HUES64 (cell line): ENCODE measurements around the gene UPK3B. TPM values are rescaled to one million over a fixed set of nuclear protein-coding genes. Genes with fewer than 3 reads are reported as not detected.
A peak's percentile ranks its signal among the peaks of the same experiment; 100 is the strongest.
"Not testable (repeated sequence)": the region's sequence is repeated elsewhere in the genome, so short reads cannot be mapped to it uniquely, and the experiment has no call there.

ENCODE experiments used
- H3K27ac ChIP-seq: 2 replicates; pipeline ENCODE4 v1.7.0; 2013; ENCODE audit warnings: low read depth, low read length, inconsistent platforms
- H3K27me3 ChIP-seq: 2 replicates; pipeline ENCODE4 v1.6.1; 2013; ENCODE audit warnings: mild to moderate bottlenecking, low read length; ENCODE audit not compliant: insufficient read depth
- H3K36me3 ChIP-seq: 2 replicates; pipeline ENCODE4 v1.6.1; 2013; ENCODE audit warnings: mild to moderate bottlenecking, low read length; ENCODE audit not compliant: insufficient read depth
- H3K4me1 ChIP-seq: 2 replicates; pipeline ENCODE4 v1.6.1; 2013; ENCODE audit warnings: mild to moderate bottlenecking, low read length, moderate library complexity; ENCODE audit not compliant: insufficient read depth
- H3K4me3 ChIP-seq: 2 replicates; pipeline ENCODE4 v1.5.1; 2013; ENCODE audit warnings: mild to moderate bottlenecking, low read length, moderate library complexity
- H3K9ac ChIP-seq: 2 replicates; pipeline ENCODE4 v1.6.1; 2013; ENCODE audit warnings: mild to moderate bottlenecking, low read depth, low read length
- H3K9me3 ChIP-seq: 2 replicates; pipeline ENCODE4 v1.6.1; 2013; ENCODE audit warnings: low read depth, low read length; ENCODE audit not compliant: insufficient read depth
- WGBS: fragments of 150-250, 120-280 bp; methylation state at CpG from one replicate; pipeline ENCODE4 v1.1.7; 2013; ENCODE audit warnings: missing lambda C conversion rate; 5-methylcytosine and 5-hydroxymethylcytosine counted together
- polyA plus RNA-seq, 2 experiments: library from polyadenylated mRNA; stranded (reverse); fragments of 50-300 nt; gene quantifications; one replicate each; pipeline ENCODE4 v1.2.3, GENCODE V29; 2013

Gene UPK3B
- 1.3 TPM for polyA plus RNA-seq (2013, experiment 1 of 2)
- polyA plus RNA-seq (2013, experiment 2 of 2) = 0.82 TPM

DNA sequence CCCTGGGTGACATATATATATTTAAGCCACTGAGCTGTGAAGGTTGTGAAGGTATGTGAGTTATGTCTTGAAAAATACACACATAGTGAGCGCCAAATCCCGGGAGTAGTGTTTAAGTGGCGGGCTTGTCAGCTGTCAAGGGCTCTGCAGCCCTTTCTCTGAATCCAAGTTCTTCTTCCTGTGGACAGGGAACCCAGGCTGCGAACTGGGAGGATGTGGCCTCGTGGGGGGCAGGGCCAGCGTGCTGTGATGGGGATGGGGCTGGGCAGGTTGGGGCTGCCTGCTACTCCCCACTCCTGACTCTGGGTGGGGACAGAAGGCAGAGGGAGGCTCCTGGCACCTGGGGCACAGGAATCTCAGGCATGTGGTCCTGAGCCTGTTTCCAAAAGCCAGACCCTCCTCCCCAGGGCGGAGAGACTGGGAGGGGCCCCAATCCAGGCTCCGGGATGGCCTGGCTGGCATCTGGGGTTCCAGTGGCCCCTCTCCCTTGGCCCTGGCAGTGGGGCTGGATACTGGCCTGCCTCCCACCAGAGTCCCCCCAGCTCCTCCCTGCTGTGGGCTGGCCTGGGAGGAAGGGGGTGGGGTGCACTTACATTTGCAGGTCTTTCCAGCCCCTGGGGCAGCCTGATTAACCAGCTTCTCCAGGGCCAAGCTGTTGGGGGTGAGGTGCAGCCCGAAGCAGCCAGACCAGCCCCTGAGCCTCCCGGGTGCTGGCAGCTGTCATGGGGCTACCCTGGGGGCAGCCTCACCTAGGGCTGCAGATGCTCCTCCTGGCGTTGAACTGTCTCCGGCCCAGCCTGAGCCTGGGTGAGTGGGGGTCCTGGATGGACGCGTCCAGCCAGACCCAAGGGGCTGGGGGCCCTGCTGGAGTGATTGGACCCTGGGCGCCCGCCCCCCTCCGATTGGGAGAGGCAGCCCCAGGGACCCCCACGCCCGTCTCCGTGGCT lies at the start of gene UPK3B:
UPK3B (plus strand) TSS at position 622 of the 947 bp plus-strand sequence; CDS start at position 723, 101 bp downstream.
- H3K27ac ChIP-seq = peak within 1 kb of the TSS; percentile 79
- peaks cover 14% of the 10 kb centered on the region; the same call in 1 of the 2 replicates for H3K36me3 ChIP-seq
- H3K9ac ChIP-seq = peak within 1 kb of the TSS; percentile 53; the same call in 1 of the 2 replicates
- no peak within 1 kb of the TSS for H3K4me3 ChIP-seq
- peaks cover 10% of the 10 kb centered on the region for H3K4me1 ChIP-seq
- no peaks in the 10 kb centered on the region for H3K27me3 ChIP-seq
- 52% methylated on average over 17 of the region's 20 CpGs for WGBS
- H3K9me3 ChIP-seq = no peaks in the 10 kb centered on the region

DNA sequence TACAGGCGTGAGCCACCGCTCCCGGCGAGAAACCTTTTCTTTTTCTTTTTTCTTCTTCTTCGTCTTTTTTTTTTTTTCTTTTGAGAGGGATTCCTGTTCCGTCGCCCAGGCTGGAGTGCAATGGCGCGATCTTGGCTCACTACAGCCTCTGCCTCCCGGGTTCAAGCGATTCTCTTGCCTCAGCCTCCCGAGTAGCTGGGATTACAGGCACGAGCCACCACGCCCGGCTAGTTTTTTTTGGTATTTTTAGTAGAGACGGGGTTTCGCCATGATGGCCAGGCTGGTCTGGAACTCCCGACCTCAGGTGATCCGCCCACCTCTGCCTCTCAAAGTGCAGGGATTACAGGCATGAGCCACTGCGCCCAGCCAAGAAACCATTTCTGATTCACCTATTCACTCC lies 49.6 kb upstream of the UPK3B start:
- not testable (repeated sequence) for H3K9ac ChIP-seq, H3K4me1 ChIP-seq, H3K4me3 ChIP-seq, H3K9me3 ChIP-seq, H3K27ac ChIP-seq, H3K36me3 ChIP-seq, H3K27me3 ChIP-seq
- WGBS = 95% methylated on average over 12 of the region's 20 CpGs

DNA sequence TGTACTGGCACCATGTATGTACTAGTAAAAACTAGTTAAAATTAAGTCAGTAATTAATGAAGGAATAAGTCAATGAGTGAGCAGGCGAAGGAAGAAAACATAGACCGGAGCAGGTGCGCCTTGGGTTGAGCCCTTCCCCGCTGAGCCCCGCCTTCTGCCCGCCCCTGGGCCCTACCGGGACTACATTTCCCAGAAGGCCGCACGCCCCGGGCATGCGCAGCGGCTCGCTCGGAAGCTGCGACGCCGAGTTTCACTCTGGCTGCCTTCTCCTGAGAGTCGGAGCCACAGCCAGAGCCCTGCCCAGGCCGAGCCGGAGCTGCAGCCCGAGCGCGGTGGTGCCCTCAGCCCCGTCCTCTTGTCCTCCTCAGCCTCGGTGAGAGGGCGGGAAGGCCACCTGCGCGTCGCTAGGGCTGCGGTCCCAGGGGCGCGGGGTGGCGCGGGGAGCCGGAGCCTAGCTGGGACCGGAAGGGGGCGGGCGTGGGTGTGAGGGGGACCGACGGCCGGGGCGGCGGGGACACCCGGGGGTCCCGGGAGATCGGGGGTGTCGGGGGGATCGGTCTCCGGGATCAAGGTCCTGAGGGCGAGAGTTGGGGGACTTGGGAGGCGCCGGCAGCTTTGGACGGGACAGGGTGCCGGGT lies 48.8 kb upstream of the UPK3B start, which contains the start of gene DTX2:
DTX2 (plus strand) TSS at position 246 of the 638 bp plus-strand sequence. CDS start 18,801 bp downstream, outside the sequence.
- H3K4me1 ChIP-seq, H3K27me3 ChIP-seq, H3K9me3 ChIP-seq, H3K36me3 ChIP-seq, H3K9ac ChIP-seq, H3K27ac ChIP-seq: not testable (repeated sequence)
- H3K4me3 ChIP-seq = peak within 1 kb of the TSS; percentile 49
- WGBS = 2% methylated on average over 11 of the region's 54 CpGs

DNA sequence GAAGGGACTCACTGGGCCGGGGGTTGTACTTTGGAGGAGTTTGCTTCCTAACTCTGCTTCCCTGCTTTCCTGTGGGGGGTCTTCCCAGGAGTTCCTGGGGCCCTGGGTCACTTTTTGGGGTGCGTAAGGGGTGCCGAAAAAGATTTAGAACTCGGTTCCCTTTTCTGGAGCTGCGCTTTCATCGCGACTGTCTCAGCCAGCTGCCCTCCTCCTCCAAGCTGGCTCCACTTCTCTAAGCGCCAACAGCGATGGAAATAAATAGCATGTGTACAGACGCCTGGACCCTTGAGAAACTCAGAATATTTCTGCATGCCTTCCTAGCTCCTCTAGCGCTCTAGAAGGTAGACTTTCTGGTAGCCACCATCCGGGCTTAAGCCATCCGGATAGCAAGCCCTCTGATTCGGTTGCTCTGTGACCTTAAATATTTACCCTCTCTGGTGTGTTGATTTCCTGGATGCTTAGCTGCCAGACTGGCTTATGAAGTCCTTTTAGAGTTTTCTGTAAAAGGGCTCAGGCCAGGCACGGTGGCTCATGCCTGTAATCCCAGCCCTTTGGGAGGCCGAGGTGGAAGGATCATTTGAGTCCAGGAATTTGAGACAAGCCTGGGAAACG lies 48.0 kb upstream of the UPK3B start:
- not testable (repeated sequence) for H3K27me3 ChIP-seq, H3K9me3 ChIP-seq, H3K36me3 ChIP-seq, H3K4me3 ChIP-seq, H3K27ac ChIP-seq, H3K4me1 ChIP-seq, H3K9ac ChIP-seq
- no CpG with 5 or more reads among the region's 17 CpGs for WGBS

DNA sequence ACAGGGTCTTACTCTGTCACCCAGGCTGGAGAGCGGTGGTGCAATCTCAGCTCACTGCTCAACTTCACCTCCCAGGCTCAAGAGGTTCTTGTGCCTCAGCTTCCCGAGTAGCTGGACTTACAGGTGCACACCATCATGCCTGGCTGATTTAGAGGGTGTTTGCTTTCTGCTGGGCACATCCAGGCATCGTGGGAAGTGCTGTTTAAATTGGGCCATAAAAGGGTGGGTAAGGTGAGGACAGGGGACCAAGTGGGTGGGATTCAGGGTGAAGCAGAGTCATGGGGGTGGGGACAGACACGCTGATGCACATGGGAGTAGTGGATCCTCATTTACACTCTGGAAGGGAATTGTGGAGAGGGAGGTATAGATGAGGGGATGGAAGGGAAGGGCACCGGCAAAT lies 45.4 kb upstream of the UPK3B start:
- H3K4me3 ChIP-seq, H3K4me1 ChIP-seq, H3K36me3 ChIP-seq, H3K9me3 ChIP-seq, H3K27ac ChIP-seq, H3K9ac ChIP-seq, H3K27me3 ChIP-seq: not testable (repeated sequence)
- 85% methylated on average over 4 of the region's 5 CpGs for WGBS

DNA sequence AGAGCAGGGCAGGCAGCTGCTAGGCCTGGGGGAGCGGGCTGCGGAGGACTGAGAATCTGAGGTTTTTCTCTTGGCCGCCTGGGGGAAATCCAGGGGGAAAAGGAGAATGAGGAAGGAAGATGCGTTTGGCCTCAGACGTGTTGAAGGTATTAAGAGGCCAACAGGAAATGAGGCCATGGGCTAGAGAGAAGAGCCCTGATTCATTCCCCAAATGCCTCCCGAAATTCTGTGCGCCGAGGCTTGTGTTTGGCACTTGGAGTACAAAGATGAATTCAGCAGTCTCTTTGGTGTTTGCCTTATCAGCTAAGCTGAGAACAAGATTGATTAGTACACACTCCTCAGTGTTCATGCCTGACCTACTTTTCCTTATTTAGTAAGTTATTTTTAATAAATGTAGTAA lies 44.4 kb upstream of the UPK3B start:
- H3K27me3 ChIP-seq, H3K4me3 ChIP-seq, H3K9me3 ChIP-seq, H3K36me3 ChIP-seq, H3K27ac ChIP-seq, H3K9ac ChIP-seq, H3K4me1 ChIP-seq: not testable (repeated sequence)
- no CpG with 5 or more reads among the region's 8 CpGs for WGBS

DNA sequence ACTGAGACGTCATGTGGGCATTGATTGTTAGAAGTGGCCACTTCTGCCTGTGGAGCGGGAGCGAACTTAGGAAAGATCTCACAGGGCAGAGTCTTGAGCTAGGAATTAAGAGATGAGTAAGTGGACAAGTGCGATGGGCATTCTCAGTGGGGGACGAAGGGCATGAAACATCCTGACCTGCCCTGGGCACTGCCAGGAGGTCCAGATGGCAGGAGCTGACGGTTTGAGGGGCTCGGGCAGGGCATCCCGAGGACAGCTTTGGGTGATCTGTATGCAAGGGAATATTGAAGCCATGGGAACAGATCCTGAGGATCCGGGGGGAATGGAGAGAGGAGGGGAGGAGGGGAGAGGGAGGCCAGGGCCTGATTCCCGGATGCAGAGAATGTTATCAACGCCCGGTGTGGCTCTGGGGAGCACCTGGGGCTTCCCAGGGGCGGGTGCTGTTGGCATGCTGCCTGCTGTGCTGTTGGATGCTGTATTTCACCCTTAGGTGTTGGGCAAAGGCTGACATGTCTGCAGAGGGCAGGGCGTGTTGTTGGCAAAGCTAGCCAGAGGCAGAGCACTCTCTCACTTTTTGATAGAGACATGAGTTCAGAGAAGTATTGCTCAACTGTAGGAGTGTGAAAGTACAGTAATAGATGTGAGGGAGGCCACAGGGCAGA lies 42.5 kb upstream of the UPK3B start:
- not testable (repeated sequence) for H3K4me3 ChIP-seq, H3K27me3 ChIP-seq, H3K9me3 ChIP-seq, H3K27ac ChIP-seq, H3K9ac ChIP-seq, H3K4me1 ChIP-seq, H3K36me3 ChIP-seq
- WGBS = 94% methylated on average over 10 of the region's 14 CpGs

DNA sequence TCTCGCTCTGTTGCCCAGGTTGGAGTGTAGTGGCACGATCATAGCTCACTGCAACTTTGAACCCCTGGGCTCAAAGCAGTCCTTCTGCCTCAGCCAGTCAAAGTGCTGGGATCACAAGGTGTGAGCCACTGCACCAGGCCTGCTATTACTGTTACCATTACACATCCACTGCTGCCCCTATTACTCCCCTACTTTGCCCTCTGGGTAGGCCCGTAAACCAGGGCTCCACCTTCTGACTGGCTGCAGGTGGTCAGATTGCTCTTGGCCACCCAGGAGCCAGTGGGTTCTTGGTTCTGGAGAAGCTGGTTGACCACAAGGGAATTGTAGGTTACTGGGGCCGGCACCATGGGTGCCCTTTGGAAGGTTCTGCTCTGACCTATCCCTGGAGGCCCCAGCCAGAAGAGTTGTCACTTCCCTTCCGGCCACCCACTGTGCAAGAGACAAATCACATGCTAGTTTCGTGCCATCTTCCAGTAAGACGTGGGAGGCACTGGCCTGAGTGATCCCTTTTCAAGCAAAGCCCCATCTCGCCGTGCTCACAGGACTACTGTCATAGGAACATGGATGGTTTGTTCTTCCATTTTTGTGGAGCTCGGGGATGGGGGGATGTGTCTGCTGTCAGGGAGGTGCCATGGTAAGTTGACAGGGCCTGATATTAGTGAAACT lies 38.7 kb upstream of the UPK3B start:
- H3K9me3 ChIP-seq = not testable (repeated sequence)
- 88% methylated on average over 8 of the region's 10 CpGs for WGBS

DNA sequence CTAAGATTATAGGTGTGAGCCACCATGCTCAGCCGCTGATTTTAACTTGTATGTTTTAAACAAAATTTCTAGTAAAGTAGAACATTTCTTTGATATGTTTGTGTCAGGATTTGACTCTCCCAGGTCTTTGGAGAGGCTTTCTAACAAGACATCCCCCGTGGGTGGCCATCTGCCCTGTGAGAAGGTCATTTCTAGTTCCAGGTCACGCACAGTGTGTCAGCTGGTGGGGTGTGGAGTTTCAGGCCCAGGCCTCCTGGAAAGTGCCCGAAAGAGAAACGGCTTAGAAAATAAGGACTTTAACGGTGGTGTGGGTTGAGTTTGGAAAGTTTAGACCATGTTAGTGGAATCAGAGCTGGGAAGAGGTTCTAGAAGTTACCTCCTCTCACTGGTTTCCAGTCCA lies 37.3 kb upstream of the UPK3B start:
- not testable (repeated sequence) for H3K4me1 ChIP-seq, H3K4me3 ChIP-seq, H3K36me3 ChIP-seq, H3K27ac ChIP-seq, H3K9ac ChIP-seq, H3K27me3 ChIP-seq, H3K9me3 ChIP-seq
- 92% methylated on average over 1 of the region's 6 CpGs for WGBS

More for the DNA sequence above, 38.7 kb upstream of the UPK3B start:
- not testable (repeated sequence) for H3K27ac ChIP-seq, H3K27me3 ChIP-seq, H3K36me3 ChIP-seq, H3K4me1 ChIP-seq, H3K9ac ChIP-seq, H3K4me3 ChIP-seq

DNA sequence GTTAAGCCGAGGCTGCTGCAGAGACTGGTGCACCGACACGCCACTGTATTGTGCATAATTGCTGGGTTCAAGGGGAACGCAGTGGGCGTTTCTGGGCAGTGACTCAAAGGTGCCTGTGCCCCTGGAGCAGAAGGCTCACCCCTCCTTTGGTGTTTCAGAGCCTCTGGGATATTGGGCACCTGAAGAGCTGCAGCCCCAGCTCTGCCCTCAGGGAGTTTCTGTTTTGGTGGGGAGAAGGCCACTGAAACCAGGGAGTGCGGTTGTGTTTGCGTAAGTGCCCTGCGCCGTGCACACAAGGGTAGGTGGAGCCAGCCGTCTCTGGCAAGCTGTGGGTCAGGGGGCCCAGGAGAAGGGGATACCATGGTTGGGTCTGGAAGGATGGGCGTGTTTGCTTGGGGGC lies 34.1 kb upstream of the UPK3B start:
- H3K4me1 ChIP-seq, H3K4me3 ChIP-seq, H3K36me3 ChIP-seq, H3K9me3 ChIP-seq, H3K27me3 ChIP-seq, H3K9ac ChIP-seq, H3K27ac ChIP-seq: not testable (repeated sequence)
- 94% methylated on average over 2 of the region's 11 CpGs for WGBS
